ENCODE results near the gene HM13. TPM values are rescaled to one million over a fixed set of nuclear protein-coding genes. Genes with fewer than 3 reads are reported as not detected.

Gene HM13
- total and polyA plus RNA-seq, 2 of the 13 experiments (the other 11 are each of a cell fraction or from before 2014, with no cell fraction given), result 118 to 243 TPM

- no peak; the same call in 1 of the 2 replicates for TF ChIP-seq PAXIP1 (CRISPR knock-in tag; conservative IDR thresholded peaks at IDR 0.05)
- no peak for TF ChIP-seq ZNF780A (CRISPR knock-in tag; IDR thresholded peaks at IDR 0.05)
- no peak for TF ChIP-seq SMC3 (IDR thresholded peaks at IDR 0.05; ENCODE audit: low read length)
- TF ChIP-seq POLR2AphosphoS5 (IDR thresholded peaks at IDR 0.05; ENCODE audit: low read depth, low read length), result no peak
- peak; percentile 76; the same call in 1 of the 2 replicates for TF ChIP-seq PRMT3 (CRISPR knock-in tag; IDR thresholded peaks at IDR 0.05; ENCODE audit: borderline replicate concordance, low read depth)
- TF ChIP-seq ELF3 (CRISPR knock-in tag; IDR thresholded peaks at IDR 0.05), result peak; percentile 6; the same call in 1 of the 2 replicates
- TF ChIP-seq ZBTB3 (CRISPR knock-in tag; IDR thresholded peaks at IDR 0.05; ENCODE audit: borderline replicate concordance, low read depth), result no peak
- peak; percentile 13; the same call in 1 of the 2 replicates for TF ChIP-seq NFYB (CRISPR knock-in tag; IDR thresholded peaks at IDR 0.05)
- TF ChIP-seq NR1H2 (CRISPR knock-in tag; IDR thresholded peaks at IDR 0.05; ENCODE audit: borderline replicate concordance, low read depth), result no peak
- no peak for TF ChIP-seq ZMYM4 (CRISPR knock-in tag; IDR thresholded peaks at IDR 0.05)
- TF ChIP-seq SNAPC2 (CRISPR knock-in tag; IDR thresholded peaks at IDR 0.05), result no peak; the same call in 1 of the 2 replicates
- TF ChIP-seq ZNF337 (CRISPR knock-in tag; IDR thresholded peaks at IDR 0.05; ENCODE audit: borderline replicate concordance, low read depth), result no peak
- peak; percentile 25; the same call in 1 of the 2 replicates for TF ChIP-seq ZBTB34 (CRISPR knock-in tag; IDR thresholded peaks at IDR 0.05)
- no peak for TF ChIP-seq DR1 (CRISPR knock-in tag; IDR thresholded peaks at IDR 0.05)
- no peak for TF ChIP-seq ONECUT2 (CRISPR knock-in tag; IDR thresholded peaks at IDR 0.05)
- TF ChIP-seq ZNF614 (CRISPR knock-in tag; IDR thresholded peaks at IDR 0.05; ENCODE audit: borderline replicate concordance), result no peak
- no peak for TF ChIP-seq ZFP90 (CRISPR knock-in tag; IDR thresholded peaks at IDR 0.05; ENCODE audit: borderline replicate concordance)
- no peak for TF ChIP-seq ELF4 (CRISPR knock-in tag; IDR thresholded peaks at IDR 0.05; ENCODE audit: borderline replicate concordance)
- no peak for TF ChIP-seq SIX1 (CRISPR knock-in tag; IDR thresholded peaks at IDR 0.05; ENCODE audit: borderline replicate concordance)
- no peak for TF ChIP-seq ZSCAN22 (CRISPR knock-in tag; IDR thresholded peaks at IDR 0.05)
- no peak for TF ChIP-seq PPARG (CRISPR knock-in tag; conservative IDR thresholded peaks at IDR 0.05)
- TF ChIP-seq POLR2A (IDR thresholded peaks at IDR 0.05; ENCODE audit: insufficient read depth in 1 of 2, low read depth in 2 of 2, low read length in 2 of 2), result 0 out of 4 replicates have a peak, but pooled peaks of 1 of the 2 experiments have one; percentile 26
- TF ChIP-seq PLSCR1 (CRISPR knock-in tag; IDR thresholded peaks at IDR 0.05; ENCODE audit: borderline replicate concordance), result no peak
- TF ChIP-seq ZC3H13 (CRISPR knock-in tag; IDR thresholded peaks at IDR 0.05), result no peak
- TF ChIP-seq BORCS8-MEF2B (CRISPR knock-in tag; IDR thresholded peaks at IDR 0.05), result 0 out of 2 replicates have a peak, but pooled peaks have one; percentile 35
These were observed 73.5 kb downstream of the HM13 start (continued) for GRCh38 chr20:31587545-31588389.

Data from HepG2 (cell line).